Osteocyte (in vitro differentiated cells): ENCODE measurements around the gene ALMS1. TPM values are rescaled to one million over a fixed set of nuclear protein-coding genes. Genes with fewer than 3 reads are reported as not detected.
"Not testable (repeated sequence)": the region's sequence is repeated elsewhere in the genome, so short reads cannot be mapped to it uniquely, and the experiment has no call there.

Source experiments
- DNase-seq: peaks from one replicate; pipeline ENCODE4 v3.0.0; 2021; ENCODE audit warnings: mixed read lengths; ENCODE audit not compliant: unreplicated experiment; ENCODE audit errors: extremely low spot score
- H3K27ac Mint-ChIP-seq: one replicate; pipeline ENCODE4 v1.8.0; 2021; ENCODE audit warnings: mild to moderate bottlenecking, mixed read lengths; ENCODE audit not compliant: unreplicated experiment
- H3K27me3 Mint-ChIP-seq: one replicate; pipeline ENCODE4 v1.8.0; 2021; ENCODE audit warnings: mixed read lengths; ENCODE audit not compliant: unreplicated experiment
- H3K36me3 Mint-ChIP-seq: one replicate; pipeline ENCODE4 v1.8.0; 2021; ENCODE audit warnings: mixed read lengths; ENCODE audit not compliant: unreplicated experiment
- H3K4me1 Mint-ChIP-seq: one replicate; pipeline ENCODE4 v1.8.0; 2021; ENCODE audit warnings: mixed read lengths; ENCODE audit not compliant: unreplicated experiment
- H3K4me3 Mint-ChIP-seq: one replicate; pipeline ENCODE4 v1.8.0; 2021; ENCODE audit warnings: mild to moderate bottlenecking, moderate library complexity, mixed read lengths; ENCODE audit not compliant: unreplicated experiment
- H3K9me3 Mint-ChIP-seq: one replicate; pipeline ENCODE4 v1.8.0; 2021; ENCODE audit warnings: mixed read lengths; ENCODE audit not compliant: unreplicated experiment
- total RNA-seq: library from RNA; stranded (reverse); gene quantifications from 2 replicates; pipeline ENCODE4 v1.2.1, GENCODE V29; 2021
- TF ChIP-seq, protein P1 (sequence below): fragments of 200-600 bp; sonication (generic); IDR thresholded peaks from 2 replicates; pipeline ENCODE4 v1.5.0; 2021; ENCODE audit warnings: antibody characterized with exemption, mild to moderate bottlenecking, moderate library complexity

Gene ALMS1
- total RNA-seq, 1 donor from 2014 or later: 18.5 TPM

DNA sequence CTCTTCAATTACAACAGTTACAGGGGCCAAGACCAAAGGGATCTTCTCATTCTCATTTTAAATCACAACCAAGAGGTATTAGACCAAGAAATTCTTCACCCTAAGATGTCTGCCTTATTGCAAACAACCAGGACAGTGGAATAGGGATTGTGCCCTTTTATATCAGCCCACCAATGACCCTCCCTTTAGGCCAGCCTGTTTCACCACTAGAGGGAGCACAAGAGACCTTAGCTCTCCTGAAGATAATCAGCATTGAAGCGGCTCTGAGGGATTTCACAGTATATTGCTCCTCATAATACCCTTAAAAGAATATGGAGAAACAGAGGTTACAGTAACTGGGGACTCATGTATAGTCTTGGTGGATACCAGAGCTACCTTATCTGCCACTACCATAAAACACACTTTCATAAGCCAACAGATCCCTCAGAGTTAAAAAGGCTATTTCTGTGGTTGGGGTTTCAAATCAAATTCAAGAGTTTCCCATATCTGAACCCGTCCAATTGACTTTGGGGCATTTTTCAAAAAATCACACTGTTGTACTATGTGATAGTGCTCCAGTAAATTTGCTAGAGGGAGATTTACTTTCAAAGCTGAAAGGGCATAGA is 245.1 kb downstream of the ALMS1 start:
- H3K27ac Mint-ChIP-seq, H3K4me1 Mint-ChIP-seq, H3K27me3 Mint-ChIP-seq, H3K4me3 Mint-ChIP-seq, DNase-seq, H3K36me3 Mint-ChIP-seq: not testable (repeated sequence)
- peaks cover 11% of the 10 kb centered on the region for H3K9me3 Mint-ChIP-seq
- TF ChIP-seq, protein P1, sequence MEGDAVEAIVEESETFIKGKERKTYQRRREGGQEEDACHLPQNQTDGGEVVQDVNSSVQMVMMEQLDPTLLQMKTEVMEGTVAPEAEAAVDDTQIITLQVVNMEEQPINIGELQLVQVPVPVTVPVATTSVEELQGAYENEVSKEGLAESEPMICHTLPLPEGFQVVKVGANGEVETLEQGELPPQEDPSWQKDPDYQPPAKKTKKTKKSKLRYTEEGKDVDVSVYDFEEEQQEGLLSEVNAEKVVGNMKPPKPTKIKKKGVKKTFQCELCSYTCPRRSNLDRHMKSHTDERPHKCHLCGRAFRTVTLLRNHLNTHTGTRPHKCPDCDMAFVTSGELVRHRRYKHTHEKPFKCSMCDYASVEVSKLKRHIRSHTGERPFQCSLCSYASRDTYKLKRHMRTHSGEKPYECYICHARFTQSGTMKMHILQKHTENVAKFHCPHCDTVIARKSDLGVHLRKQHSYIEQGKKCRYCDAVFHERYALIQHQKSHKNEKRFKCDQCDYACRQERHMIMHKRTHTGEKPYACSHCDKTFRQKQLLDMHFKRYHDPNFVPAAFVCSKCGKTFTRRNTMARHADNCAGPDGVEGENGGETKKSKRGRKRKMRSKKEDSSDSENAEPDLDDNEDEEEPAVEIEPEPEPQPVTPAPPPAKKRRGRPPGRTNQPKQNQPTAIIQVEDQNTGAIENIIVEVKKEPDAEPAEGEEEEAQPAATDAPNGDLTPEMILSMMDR: peak; percentile 63

DNA sequence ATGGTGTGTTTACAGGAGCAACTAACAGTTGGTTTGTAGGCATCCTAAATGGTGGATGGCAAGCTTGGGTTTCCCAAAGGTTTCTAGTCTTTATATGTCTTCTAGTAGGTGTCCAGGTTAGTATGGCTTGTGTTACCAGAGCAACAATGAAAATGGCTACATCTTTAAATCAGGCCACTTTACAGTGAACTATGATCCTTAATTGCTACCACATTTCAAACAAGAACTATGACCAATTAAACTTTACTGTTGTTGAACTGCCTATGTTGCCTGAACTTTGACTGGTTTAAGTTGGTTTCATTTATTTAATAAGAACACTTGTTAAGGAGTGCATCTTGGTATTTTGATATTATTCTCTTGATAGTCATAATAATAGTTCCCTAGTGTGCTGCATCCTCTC is 251.3 kb downstream of the ALMS1 start:
- not testable (repeated sequence) for H3K4me1 Mint-ChIP-seq, H3K27ac Mint-ChIP-seq, H3K36me3 Mint-ChIP-seq, H3K4me3 Mint-ChIP-seq, H3K27me3 Mint-ChIP-seq, DNase-seq, H3K9me3 Mint-ChIP-seq

DNA sequence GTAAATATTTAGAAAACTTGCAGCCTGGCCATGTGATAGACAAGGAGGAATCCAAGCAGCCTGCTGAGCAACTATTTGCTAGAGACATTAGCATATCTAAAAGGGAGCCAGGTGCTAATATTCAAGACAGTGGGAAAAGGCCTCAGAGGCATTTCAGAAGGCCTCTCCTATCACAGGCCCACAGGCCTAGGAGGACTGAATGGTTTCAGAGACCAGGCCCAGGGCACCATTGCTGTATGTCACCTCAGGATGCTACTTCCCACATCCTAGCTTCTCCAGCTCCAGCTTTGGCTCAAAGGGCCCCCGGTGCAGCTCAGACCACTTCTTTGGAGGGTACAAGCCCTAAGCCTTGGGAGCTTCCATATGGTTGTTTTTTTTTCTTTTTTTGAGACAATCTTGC is 252.8 kb downstream of the ALMS1 start:
- Mint-ChIP-seq H3K9me3 (peaks cover 5% of the 10 kb centered on the region), H3K27me3 (no peaks in the 10 kb centered on the region), H3K36me3 (no peaks in the 10 kb centered on the region), H3K4me3 (no peak overlapping the region), H3K27ac (no peak overlapping the region), H3K4me1 (no peaks in the 10 kb centered on the region)
- no peak for DNase-seq
- TF ChIP-seq, protein P1: no peak

DNA sequence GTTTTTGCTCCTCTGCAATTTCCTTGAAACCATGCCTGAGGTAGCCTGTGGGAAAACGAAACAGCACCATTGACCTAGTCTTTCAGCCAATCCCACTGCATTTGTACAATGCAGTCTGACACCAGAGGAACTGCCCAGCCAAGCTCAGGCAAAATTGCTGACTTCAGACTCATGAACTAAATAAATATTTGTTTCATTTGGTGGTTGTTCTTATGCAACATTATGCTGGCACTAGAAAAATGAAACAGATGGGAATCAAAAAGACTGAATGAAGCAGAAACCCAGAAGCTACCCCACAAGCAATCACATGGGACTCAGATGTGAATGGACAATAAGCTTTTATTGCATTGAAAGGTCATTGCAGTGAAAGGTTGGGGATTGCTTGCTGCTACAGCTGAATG is 254.9 kb downstream of the ALMS1 start:
- Mint-ChIP-seq H3K36me3 (no peaks in the 10 kb centered on the region), H3K27me3 (peaks cover 10% of the 10 kb centered on the region), H3K27ac (no peak overlapping the region), H3K9me3 (peaks cover 5% of the 10 kb centered on the region), H3K4me1 (no peaks in the 10 kb centered on the region), H3K4me3 (no peak overlapping the region)
- TF ChIP-seq, protein P1: no peak
- no peak for DNase-seq

DNA sequence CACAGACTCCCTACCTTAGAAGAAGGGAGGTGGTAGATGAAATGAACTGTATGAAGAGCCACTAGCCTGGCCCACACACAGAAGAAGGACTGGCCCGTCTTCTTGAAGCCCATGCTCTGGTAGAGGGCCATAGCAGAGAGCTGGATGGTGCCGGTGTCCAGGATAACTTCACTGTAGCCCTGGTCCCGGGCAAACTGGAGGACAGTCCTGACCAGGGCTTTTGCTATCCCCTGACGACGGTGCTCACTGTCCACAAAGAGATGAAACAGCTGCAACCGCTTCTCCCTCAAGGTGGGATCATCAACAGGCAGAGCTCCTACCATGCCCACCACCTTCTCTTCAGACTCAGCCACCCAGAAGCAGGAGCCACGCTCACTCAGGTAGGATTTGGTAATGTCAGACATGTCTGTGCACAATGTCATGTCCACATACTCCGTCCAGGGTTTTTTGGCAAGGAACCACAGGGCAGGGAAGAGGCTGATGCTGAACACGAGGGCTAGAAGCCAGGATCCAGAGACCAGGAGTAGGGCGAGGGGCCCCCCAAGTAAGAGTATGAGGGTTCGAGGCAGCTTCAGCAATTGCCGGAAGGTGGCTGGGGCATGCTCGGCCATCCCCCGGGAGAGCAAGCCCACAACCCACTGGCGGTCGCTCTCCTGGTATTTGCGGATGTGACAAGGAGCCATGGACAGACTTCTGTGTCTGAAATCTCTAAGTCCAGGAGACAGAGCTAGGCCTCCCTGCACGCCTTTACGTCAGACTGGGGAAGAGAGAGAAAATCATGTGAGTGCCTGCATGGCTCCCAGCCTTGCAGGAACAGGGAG is 255.5 kb downstream of the ALMS1 start:
- H3K27ac Mint-ChIP-seq: no peak overlapping the region
- no peak for DNase-seq
- no peak overlapping the region for H3K4me3 Mint-ChIP-seq
- TF ChIP-seq, protein P1: no peak
- H3K9me3 Mint-ChIP-seq: peaks cover 5% of the 10 kb centered on the region
- H3K4me1 Mint-ChIP-seq: no peaks in the 10 kb centered on the region
- H3K27me3 Mint-ChIP-seq: peaks cover 16% of the 10 kb centered on the region
- no peaks in the 10 kb centered on the region for H3K36me3 Mint-ChIP-seq
